ENCODE results near the gene PDE6B. TPM values are rescaled to one million over a fixed set of nuclear protein-coding genes. Genes with fewer than 3 reads are reported as not detected.
"Not testable (repeated sequence)": the region's sequence is repeated elsewhere in the genome, so short reads cannot be mapped to it uniquely, and the experiment has no call there.

The PDE6B gene
- total RNA-seq, 1 experiment from 2014 or later, result not detected

DNA sequence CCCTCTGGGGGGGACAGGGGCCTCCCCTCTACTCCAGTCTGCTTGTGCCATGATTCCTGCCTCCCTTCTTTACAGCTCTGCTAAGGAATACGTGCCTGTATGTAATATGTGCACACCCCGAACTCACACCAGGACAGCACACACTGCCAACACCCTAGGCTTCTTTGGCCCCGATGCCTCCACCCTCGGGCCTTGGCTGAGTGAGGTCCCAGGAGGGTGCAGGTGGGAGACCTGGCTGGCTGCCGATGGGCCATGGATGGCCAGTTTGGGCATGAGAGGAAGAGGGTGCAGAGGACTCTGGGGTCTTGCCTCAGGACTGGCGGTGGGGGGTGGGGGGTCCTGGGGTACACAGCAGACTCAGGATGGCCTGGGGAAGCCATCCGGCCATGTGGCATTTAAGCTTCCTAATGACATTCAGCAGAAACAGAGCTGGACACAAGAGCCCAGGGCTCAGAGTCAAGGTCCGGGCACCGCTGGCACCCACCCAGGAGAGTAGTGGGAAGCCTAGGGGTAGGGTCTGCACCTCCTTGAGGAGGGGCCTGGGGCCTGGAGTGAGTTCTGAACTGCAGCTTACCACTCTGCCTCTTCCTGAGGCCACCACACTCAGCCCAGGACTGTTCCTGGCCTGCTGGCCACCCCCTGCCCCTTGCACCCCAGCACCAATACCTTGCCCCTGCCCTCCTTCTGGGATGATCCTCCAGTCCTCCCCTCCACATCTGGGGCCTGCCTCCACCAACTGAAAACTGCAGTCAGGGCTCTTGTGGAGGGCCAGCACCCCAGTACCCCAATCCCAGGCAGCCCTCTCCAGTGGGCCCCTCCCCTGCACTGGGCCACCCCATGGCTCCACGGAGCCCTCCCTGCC lies 78.2 kb downstream of the PDE6B start:
- Histone ChIP-seq H3K27me3 (replicated peaks) (no peaks in the 10 kb centered on the region), H3K36me3 (peaks cover 3% of the 10 kb centered on the region; the same call in 1 of the 2 replicates), H3K9me3 (replicated peaks) (no peaks in the 10 kb centered on the region), H3K27ac (no peak overlapping the region), H3K4me3 (no peak overlapping the region), H3K4me1 (replicated peaks) (no peaks in the 10 kb centered on the region)
- no peak for DNase-seq (ENCODE audit: low read depth in 1 of 2, low spot score in 2 of 2)

DNA sequence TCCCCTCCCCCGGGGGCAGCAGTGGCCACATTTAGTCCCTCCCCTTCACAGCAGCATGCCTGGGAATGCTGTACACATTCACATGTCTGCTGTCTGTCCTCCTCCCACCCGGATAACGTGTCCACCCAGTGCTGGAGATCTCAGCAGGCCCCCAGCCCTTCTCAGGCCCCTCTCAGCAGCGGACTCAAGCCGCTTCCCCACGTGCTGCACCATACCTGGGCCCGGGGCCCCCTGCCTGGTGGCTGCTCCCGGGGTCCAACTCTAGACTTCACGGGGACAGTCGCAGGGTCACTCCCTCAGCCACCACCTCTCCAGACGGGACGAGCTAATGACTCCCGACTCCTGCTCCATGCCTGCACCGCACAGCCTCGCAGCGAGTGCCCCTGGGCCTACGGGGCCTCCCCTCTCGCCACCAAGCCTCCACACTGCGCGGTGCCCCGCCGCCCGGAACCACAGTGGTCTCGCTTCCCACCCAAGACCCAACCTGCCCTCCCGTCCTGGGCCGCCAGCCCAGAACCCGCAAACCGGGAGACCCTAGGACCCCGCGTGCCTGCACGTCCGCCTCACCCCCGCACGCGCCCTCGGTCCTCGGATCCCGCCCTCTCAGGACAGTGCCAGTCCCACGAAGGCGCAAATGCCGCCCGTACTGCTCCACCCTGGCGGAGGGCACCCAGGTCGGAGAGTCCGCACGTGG lies 79.0 kb downstream of the PDE6B start:
- no peak overlapping the region for H3K4me3 ChIP-seq
- no peaks in the 10 kb centered on the region for H3K4me1 ChIP-seq (replicated peaks)
- H3K27me3 ChIP-seq (replicated peaks), result no peaks in the 10 kb centered on the region
- peaks cover 3% of the 10 kb centered on the region; the same call in 1 of the 2 replicates for H3K36me3 ChIP-seq
- no peaks in the 10 kb centered on the region for H3K9me3 ChIP-seq (replicated peaks)
- H3K27ac ChIP-seq, result no peak overlapping the region
- no peak for DNase-seq (ENCODE audit: low read depth in 1 of 2, low spot score in 2 of 2)

DNA sequence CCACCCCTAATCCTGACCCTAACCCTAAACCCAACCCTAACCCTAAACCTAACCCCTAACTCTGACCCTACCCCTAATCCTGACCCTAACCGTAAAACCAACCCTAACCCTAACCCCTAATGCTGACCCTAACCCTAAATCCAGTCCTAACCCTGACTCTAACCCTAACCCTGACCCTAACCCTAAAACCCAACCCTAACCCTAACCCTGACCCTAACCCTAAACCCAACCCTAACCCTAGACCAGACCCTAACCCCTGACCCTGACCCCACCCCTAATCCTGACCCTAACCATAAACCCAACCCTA lies 79.6 kb downstream of the PDE6B start:
- no peaks in the 10 kb centered on the region for H3K9me3 ChIP-seq (replicated peaks)
- H3K27ac ChIP-seq, result no peak overlapping the region
- H3K4me3 ChIP-seq, result no peak overlapping the region
- H3K4me1 ChIP-seq (replicated peaks), result no peaks in the 10 kb centered on the region
- H3K27me3 ChIP-seq (replicated peaks), result no peaks in the 10 kb centered on the region
- DNase-seq (ENCODE audit: low read depth in 1 of 2, low spot score in 2 of 2), result no peak
- H3K36me3 ChIP-seq, result peaks cover 3% of the 10 kb centered on the region; the same call in 1 of the 2 replicates

DNA sequence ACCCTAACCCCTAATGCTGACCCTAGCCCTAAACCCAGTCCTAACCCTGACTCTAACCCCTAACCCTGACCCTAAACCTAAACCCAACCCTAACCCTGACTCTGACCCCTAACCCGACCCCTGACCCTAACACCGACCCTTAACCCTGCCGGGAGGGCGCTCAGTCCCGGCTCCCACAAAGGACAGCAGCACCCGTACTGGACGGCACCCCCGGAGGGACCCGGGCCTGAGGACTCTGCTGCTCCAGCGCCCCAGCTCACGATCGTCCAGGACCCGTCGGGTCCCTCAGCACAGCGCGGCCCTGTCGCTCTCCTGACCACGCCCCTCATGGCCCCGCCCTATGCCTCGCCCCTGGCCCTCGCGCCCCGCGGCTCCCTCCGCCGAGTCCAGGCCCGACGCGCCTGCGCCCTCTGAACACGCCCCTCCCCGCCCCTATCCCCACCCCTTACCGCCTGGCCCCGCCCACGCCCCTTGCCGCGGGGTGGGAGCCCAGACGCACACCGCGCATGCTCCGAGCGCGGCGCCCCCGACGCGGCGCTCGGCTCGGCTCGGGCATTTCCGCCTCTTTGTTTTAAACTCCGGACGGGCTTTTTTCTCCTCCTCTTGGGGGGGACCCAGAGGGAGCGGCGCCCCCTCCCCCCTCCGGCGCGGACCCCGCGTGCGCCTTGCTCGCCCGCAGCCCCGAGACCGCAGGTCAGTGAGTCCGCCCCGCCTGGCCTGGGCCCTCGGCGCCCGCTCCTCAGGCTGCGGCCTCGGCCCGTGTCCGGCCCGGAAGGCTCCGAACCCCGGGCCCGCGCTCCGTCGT lies 80.1 kb downstream of the PDE6B start, which contains the start of gene PCGF3:
Gene PCGF3, plus strand, starts transcription at position 555 of the 805 bp plus-strand sequence. CDS start 27,849 bp downstream, outside the sequence.
- Histone ChIP-seq H3K4me3 (peak within 1 kb of the TSS; percentile 92), H3K4me1 (replicated peaks) (no peaks in the 10 kb centered on the region), H3K27me3 (replicated peaks) (no peaks in the 10 kb centered on the region), H3K27ac (peak within 1 kb of the TSS; percentile 88), H3K9me3 (replicated peaks) (no peaks in the 10 kb centered on the region), H3K36me3 (peaks cover 3% of the 10 kb centered on the region; the same call in 1 of the 2 replicates)
- peak; percentile 63 to 91 for DNase-seq (ENCODE audit: low read depth in 1 of 2, low spot score in 2 of 2)

DNA sequence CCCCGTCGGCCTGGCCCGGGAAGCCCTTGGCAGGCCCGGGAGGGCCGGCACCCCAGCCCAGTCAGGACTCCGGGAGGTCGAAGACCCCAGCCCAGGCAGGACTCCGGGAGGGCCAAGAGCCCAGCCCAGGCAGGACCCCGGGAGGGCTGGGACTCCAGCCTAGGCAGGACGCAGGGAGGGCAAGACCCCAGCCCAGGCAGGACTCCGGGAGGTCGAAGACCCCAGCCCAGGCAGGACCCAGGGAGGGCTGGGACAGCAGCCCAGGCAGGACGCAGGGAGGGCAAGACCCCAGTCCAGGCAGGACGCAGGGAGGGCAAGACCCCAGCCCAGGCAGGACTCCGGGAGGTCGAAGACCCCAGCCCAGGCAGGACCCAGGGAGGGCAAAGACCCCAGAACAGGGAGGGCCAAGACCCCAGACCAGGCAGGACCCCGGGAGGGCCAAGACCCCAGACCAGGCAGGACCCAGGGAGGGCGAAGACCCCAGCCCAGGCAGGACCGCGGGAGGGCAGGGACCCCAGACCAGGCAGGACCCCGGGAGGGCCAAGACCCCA lies 80.8 kb downstream of the PDE6B start:
- H3K4me1 ChIP-seq (replicated peaks); DNase-seq (ENCODE audit: low read depth in 1 of 2, low spot score in 2 of 2); H3K9me3 ChIP-seq (replicated peaks); H3K27me3 ChIP-seq (replicated peaks); H3K36me3 ChIP-seq: not testable (repeated sequence)
- Histone ChIP-seq H3K4me3 (peak overlapping the region; percentile 92), H3K27ac (peak overlapping the region; percentile 88)

DNA sequence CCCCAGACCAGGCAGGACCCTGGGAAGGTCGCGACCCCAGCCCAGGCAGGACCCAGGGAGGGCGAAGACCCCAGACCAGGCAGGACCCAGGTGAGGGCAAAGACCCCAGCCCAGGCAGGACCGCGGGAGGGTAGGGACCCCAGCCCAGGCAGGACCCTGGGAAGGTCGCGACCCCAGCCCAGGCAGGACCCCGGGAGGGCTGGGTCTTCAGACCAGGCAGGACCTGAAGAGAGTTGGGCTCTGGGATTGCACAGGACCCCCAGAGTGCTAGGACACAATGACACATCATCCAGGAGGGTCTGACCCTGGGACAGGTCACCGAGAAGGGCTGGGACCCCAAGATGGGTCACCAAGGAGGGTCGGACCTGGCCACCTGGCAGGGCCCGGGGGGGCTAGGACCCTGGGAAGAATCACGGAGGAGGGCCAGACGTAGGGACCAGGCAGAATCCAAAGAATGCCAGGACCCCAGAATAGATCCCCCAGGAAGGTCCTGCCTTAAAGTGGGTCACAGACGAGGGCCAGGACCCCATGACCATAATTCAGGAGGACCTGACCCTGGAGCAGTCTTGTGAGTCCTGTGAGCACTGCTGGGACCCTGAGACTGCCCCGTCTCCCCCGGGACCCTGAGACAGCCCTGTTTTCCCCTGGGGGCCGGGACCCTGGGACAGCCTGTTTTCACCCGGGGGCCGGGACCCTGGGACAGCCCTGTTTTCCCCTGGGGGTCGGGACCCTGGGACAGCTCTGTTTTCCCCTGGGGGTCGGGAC lies 81.6 kb downstream of the PDE6B start:
- H3K36me3 ChIP-seq, result peaks cover 3% of the 10 kb centered on the region; the same call in 1 of the 2 replicates
- no peaks in the 10 kb centered on the region for H3K27me3 ChIP-seq (replicated peaks)
- no peak overlapping the region for H3K4me3 ChIP-seq
- DNase-seq (ENCODE audit: low read depth in 1 of 2, low spot score in 2 of 2), result no peak
- H3K4me1 ChIP-seq (replicated peaks), result no peaks in the 10 kb centered on the region
- no peaks in the 10 kb centered on the region for H3K9me3 ChIP-seq (replicated peaks)
- no peak overlapping the region for H3K27ac ChIP-seq

DNA sequence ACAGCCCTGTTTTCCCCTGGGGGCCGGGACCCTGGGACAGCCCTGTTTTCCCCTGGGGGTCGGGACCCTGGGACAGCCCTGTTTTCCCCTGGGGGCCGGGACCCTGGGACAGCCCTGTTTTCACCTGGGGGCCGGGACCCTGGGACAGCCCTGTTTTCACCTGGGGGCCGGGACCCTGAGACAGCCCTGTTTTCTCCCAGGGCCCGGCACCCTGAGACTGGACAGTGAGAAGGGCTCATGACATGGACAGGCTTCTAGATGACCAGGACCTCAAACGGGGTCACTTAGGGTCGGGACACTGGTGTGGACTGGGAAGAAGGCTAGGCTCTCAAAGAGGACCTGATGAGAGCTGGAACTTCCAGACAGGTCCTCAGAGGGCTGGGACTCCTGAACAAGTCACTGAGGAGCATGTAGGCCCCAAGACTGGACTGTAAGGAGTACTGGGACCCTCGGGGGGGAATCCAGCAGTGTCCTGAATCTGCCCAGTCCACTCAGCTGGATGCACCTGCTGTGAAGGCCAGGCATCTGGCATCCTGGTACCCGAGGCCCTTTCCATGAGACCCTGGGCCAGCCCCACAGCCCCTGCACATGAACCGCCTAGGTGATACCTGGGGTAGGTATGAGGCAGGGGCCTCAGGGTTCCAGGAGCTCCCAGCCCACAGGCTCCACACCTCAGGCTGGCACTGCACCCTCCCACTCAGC lies 82.7 kb downstream of the PDE6B start:
- H3K4me3 ChIP-seq, result no peak overlapping the region
- H3K4me1 ChIP-seq (replicated peaks), result no peaks in the 10 kb centered on the region
- no peaks in the 10 kb centered on the region for H3K27me3 ChIP-seq (replicated peaks)

DNA sequence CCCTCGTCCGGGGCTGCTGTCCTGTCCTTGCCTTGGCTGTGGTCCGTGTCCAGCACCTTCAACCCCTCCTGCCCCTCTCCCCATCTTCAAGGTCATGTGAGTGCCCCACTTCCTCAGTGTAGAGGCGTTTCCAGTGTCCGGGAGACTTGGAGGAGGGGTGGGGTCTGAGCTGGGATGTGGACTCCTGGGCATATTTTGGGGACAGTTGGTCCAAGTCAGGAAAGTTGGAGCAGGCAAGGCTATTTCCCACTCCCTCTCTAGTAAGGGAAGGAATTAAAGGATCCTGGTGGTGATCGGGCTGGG lies 83.2 kb downstream of the PDE6B start:
- DNase-seq (ENCODE audit: low read depth in 1 of 2, low spot score in 2 of 2), result no peak
- Histone ChIP-seq H3K27ac (no peak overlapping the region), H3K36me3 (peaks cover 3% of the 10 kb centered on the region; the same call in 1 of the 2 replicates), H3K9me3 (replicated peaks) (no peaks in the 10 kb centered on the region), H3K4me3 (no peak overlapping the region), H3K4me1 (replicated peaks) (no peaks in the 10 kb centered on the region), H3K27me3 (replicated peaks) (no peaks in the 10 kb centered on the region)

More for the DNA sequence above, 82.7 kb downstream of the PDE6B start:
- H3K9me3 ChIP-seq (replicated peaks), result no peaks in the 10 kb centered on the region
- peaks cover 3% of the 10 kb centered on the region; the same call in 1 of the 2 replicates for H3K36me3 ChIP-seq
- DNase-seq (ENCODE audit: low read depth in 1 of 2, low spot score in 2 of 2), result no peak
- H3K27ac ChIP-seq, result no peak overlapping the region

DNA sequence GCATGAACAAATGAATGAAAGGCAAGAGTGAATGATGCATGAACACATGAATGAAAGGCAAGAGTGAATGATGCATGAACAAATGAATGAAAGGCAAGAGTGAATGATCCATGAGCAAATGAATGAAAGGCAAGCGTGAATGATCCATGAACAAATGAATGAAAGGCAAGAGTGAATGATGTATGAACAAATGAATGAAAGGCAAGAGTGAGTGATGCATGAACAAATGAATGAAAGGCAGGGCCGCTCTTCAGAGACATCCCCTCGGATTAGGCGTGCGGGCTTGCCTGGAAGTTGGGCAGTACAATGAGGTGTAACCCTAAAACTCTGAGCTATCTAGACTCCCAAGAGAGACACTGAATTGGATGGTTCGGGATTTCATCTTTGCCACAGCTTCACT lies 84.0 kb downstream of the PDE6B start:
- no peak overlapping the region for H3K4me3 ChIP-seq
- peaks cover 3% of the 10 kb centered on the region; the same call in 1 of the 2 replicates for H3K36me3 ChIP-seq
- no peak overlapping the region for H3K27ac ChIP-seq
- no peaks in the 10 kb centered on the region for H3K9me3 ChIP-seq (replicated peaks)
- no peaks in the 10 kb centered on the region for H3K27me3 ChIP-seq (replicated peaks)
- H3K4me1 ChIP-seq (replicated peaks), result no peaks in the 10 kb centered on the region
- no peak for DNase-seq (ENCODE audit: low read depth in 1 of 2, low spot score in 2 of 2)

DNA sequence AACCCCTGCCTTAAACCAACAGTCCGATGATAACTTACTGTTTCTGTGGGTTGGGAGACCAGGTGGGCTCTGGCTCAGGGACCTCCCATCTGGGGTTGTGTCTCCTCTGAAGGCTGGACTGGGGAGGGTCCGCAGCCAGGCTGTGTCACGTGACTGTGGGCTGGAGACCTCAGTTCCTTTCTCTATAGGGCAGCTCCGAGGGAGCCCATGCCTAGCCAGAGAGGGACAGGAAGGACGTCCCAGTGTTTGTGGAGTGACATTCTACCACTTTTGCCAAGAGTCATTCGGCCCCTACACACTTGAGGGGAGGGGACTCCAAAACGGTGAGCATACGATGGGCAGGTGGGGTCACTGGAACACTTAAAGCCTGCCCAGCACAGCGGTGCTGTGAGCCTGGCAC lies 84.7 kb downstream of the PDE6B start:
- no peaks in the 10 kb centered on the region for H3K27me3 ChIP-seq (replicated peaks)
- no peaks in the 10 kb centered on the region for H3K9me3 ChIP-seq (replicated peaks)
- H3K4me1 ChIP-seq (replicated peaks), result no peaks in the 10 kb centered on the region
- H3K36me3 ChIP-seq, result peaks cover 3% of the 10 kb centered on the region; the same call in 1 of the 2 replicates
- H3K27ac ChIP-seq, result no peak overlapping the region
- no peak for DNase-seq (ENCODE audit: low read depth in 1 of 2, low spot score in 2 of 2)
- H3K4me3 ChIP-seq, result no peak overlapping the region

DNA sequence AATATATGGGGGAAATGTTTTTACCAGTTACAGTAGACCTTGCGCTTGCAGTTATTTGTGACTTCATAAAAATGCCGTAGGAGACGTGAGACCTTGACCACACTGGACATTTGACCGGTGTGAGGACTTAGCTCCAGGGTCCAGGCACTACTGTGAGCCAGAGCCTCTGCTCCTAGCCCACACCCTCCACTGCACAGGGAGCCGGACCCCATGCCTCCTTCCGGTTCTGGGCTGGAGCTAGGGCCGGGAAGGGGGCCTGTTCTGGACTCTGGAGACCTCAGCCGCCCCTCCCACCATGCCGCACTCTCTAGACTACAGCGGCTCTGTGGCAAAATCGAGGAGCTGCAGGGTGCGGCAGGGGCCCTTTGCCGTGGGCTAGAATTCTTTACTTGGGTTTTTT lies 85.5 kb downstream of the PDE6B start:
- H3K4me3 ChIP-seq, result no peak overlapping the region
- no peaks in the 10 kb centered on the region for H3K36me3 ChIP-seq
- no peak for DNase-seq (ENCODE audit: low read depth in 1 of 2, low spot score in 2 of 2)
- H3K27me3 ChIP-seq (replicated peaks), result no peaks in the 10 kb centered on the region
- no peak overlapping the region for H3K27ac ChIP-seq
- H3K9me3 ChIP-seq (replicated peaks), result no peaks in the 10 kb centered on the region
- no peaks in the 10 kb centered on the region for H3K4me1 ChIP-seq (replicated peaks)

DNA sequence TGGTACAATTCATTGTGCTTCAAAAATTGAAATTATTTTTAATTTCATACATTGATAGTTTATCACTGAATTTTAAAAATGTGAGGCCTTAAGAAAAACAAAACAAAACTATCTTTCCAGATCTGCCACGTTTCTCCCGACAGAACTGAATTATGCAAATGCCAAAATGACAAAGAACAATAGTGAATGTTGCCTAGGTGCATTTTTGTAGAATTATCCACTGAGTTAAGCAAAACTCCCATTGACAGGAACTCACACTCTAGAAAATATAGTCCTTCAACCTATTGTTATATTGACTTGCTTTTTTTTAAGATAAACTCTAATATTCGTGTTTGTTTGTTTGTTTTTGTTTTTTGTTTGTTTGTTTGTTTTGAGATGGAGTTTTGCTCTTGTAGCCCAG lies 86.7 kb downstream of the PDE6B start:
- Histone ChIP-seq H3K9me3 (replicated peaks) (no peaks in the 10 kb centered on the region), H3K4me1 (replicated peaks) (no peaks in the 10 kb centered on the region), H3K27ac (no peak overlapping the region), H3K36me3 (no peaks in the 10 kb centered on the region), H3K27me3 (replicated peaks) (no peaks in the 10 kb centered on the region), H3K4me3 (no peak overlapping the region)
- DNase-seq (ENCODE audit: low read depth in 1 of 2, low spot score in 2 of 2), result no peak

Data from SJSA1 (cell line).